GM12878 (cell line): ENCODE data around the gene CHRNA9. TPM values are rescaled to one million over a fixed set of nuclear protein-coding genes. Genes with fewer than 3 reads are reported as not detected.

Source experiments
- ATAC-seq: fragments of 200-7000 bp; cut with Tn5 transposase; 3 replicates; pipeline ENCODE4 v1.9.1; 2020; ENCODE audit warnings: mild to moderate bottlenecking, moderate library complexity
- BruUV-seq: library from RNA; stranded (reverse); fragments of 400-500 nt; replicated peaks from 2 replicates; lab custom pipeline; 2021; lab: Mats Ljungman, UMichigan
- CTCF ChIA-PET: fragments of 300-600 bp; sonication (Branson Sonifier 250); formaldehyde crosslinking; extraction: SDS; loops from one replicate; lab custom pipeline; 2021; ENCODE audit warnings: inconsistent platforms; lab: Yijun Ruan, JAX
- POLR2A ChIA-PET: fragments of 350-600 bp; formaldehyde crosslinking; extraction: SDS; loops from one replicate; lab custom pipeline; 2021; ENCODE audit warnings: inconsistent platforms; lab: Charles Lee
- RAD21 ChIA-PET: fragments of 300-600 bp; sonication (Branson Sonifier 250); formaldehyde crosslinking; loops from one replicate; lab custom pipeline; 2023; ENCODE audit warnings: antibody characterized with exemption; ENCODE audit not compliant: unreplicated experiment; lab: Charles Lee
- SMC1A ChIA-PET: fragments of 300-600 bp; sonication (Branson Sonifier 250); formaldehyde crosslinking; loops from one replicate; lab custom pipeline; 2023; ENCODE audit not compliant: unreplicated experiment, uncharacterized antibody; lab: Charles Lee
- DNase-seq: peaks from one replicate; pipeline ENCODE4 v3.0.0-alpha.2; 2011; ENCODE audit warnings: low read depth, low spot score
- FAIRE-seq: peaks from 3 replicates; lab custom pipeline; 2011; peaks lifted over from hg19 to GRCh38; lab: Jason Lieb, UNC
- H2AFZ ChIP-seq: 2 replicates; pipeline ENCODE4 v1.6.0; 2011; ENCODE audit warnings: low read depth, low read length, control low read depth; ENCODE audit not compliant: control insufficient read depth
- H3K27ac ChIP-seq: 2 replicates; pipeline ENCODE4 v1.5.1; 2011; ENCODE audit warnings: control low read depth; ENCODE audit not compliant: control insufficient read depth, insufficient read depth
- H3K27me3 ChIP-seq, 2 experiments: replicated peaks in 1 of 2; 2 replicates each; pipeline versions ENCODE4 v1.6.0 to v1.6.1; 2011; ENCODE audit warnings: low read length in 1 of 2; ENCODE audit not compliant: control insufficient read depth in 2 of 2, insufficient read depth in 2 of 2
- H3K36me3 ChIP-seq, 2 experiments: 2 replicates each; pipeline ENCODE4 v1.5.1; 2011; ENCODE audit warnings: low read length in 1 of 2; ENCODE audit not compliant: control insufficient read depth in 2 of 2, insufficient read depth in 2 of 2
- H3K4me1 ChIP-seq: 2 replicates; pipeline ENCODE4 v1.6.1; 2011; ENCODE audit warnings: mild to moderate bottlenecking, low read length, moderate library complexity, mixed read lengths; ENCODE audit not compliant: control insufficient read depth, insufficient read depth
- H3K4me2 ChIP-seq: 2 replicates; pipeline ENCODE4 v1.6.0; 2011; ENCODE audit warnings: control low read depth; ENCODE audit not compliant: control insufficient read depth, insufficient read depth
- H3K4me3 ChIP-seq: fragments of 200-600 bp; sonication (generic); 2 replicates; pipeline ENCODE4 v1.5.1; 2016
- H3K79me2 ChIP-seq: 2 replicates; pipeline ENCODE4 v1.6.0; 2011; ENCODE audit warnings: low read length; ENCODE audit not compliant: control insufficient read depth, insufficient read depth
- H3K9ac ChIP-seq: 2 replicates; pipeline ENCODE4 v1.8.0; 2011; ENCODE audit warnings: low read length, control low read depth, mixed read lengths; ENCODE audit not compliant: control insufficient read depth, insufficient read depth
- H3K9me3 ChIP-seq: replicated peaks from 3 replicates; pipeline ENCODE4 v1.5.1; 2011; ENCODE audit warnings: mild to moderate bottlenecking, low read length; ENCODE audit not compliant: control insufficient read depth, insufficient read depth
- H4K20me1 ChIP-seq: 2 replicates; pipeline ENCODE4 v1.6.0; 2011; ENCODE audit not compliant: control insufficient read depth, insufficient read depth
- CEBPZ ChIP-seq: fragments of 150-350 bp; IDR thresholded peaks from 2 replicates; pipeline ENCODE4 v1.6.1; 2016; ENCODE audit warnings: low read depth, low read length
- EP300 ChIP-seq, 2 experiments: fragments of 150-350 bp in 1 of 2; IDR thresholded peaks; 2 replicates each; pipeline ENCODE4 v1.6.1; 2011 to 2012; ENCODE audit warnings: low read depth in 2 of 2, low read length in 2 of 2, borderline replicate concordance in 1 of 2, improper control_type of control experiment in 1 of 2, inconsistent platforms in 1 of 2; ENCODE audit not compliant: control insufficient read depth in 1 of 2
- IKZF1 ChIP-seq: fragments of 450-650 bp; conservative IDR thresholded peaks from 2 replicates; pipeline ENCODE4 v1.6.1; 2017; ENCODE audit warnings: antibody characterized with exemption, mild to moderate bottlenecking
- IRF5 ChIP-seq: fragments of 450-650 bp; IDR thresholded peaks from 2 replicates; pipeline ENCODE4 v1.6.1; 2017; ENCODE audit warnings: borderline replicate concordance
- MAX ChIP-seq: IDR thresholded peaks from 2 replicates; pipeline ENCODE4 v1.6.1; 2012; ENCODE audit warnings: low read depth, low read length, improper control_type of control experiment
- MEF2A ChIP-seq: IDR thresholded peaks from 2 replicates; pipeline ENCODE4 v1.6.1; 2011; ENCODE audit warnings: low read depth, mild to moderate bottlenecking, low read length, moderate library complexity; ENCODE audit not compliant: insufficient read depth
- MYC ChIP-seq: IDR thresholded peaks from 2 replicates; pipeline ENCODE4 v1.6.1; 2011; ENCODE audit warnings: mild to moderate bottlenecking, low read length, moderate library complexity, inconsistent platforms; ENCODE audit not compliant: insufficient read depth, insufficient replicate concordance, insufficient read length, severe bottlenecking
- NR2C1 ChIP-seq: fragments of 450-650 bp; IDR thresholded peaks from 2 replicates; pipeline ENCODE4 v1.6.1; 2017; ENCODE audit warnings: antibody characterized with exemption, mild to moderate bottlenecking, moderate library complexity
- NR2F1 ChIP-seq: fragments of 450-650 bp; conservative IDR thresholded peaks from 2 replicates; pipeline ENCODE4 v1.6.1; 2017; ENCODE audit warnings: mild to moderate bottlenecking
- NRF1 ChIP-seq: conservative IDR thresholded peaks from 2 replicates; pipeline ENCODE4 v1.6.1; 2011; ENCODE audit warnings: mild to moderate bottlenecking, low read depth, low read length, improper control_type of control experiment
- PRDM15 ChIP-seq: fragments of 450-650 bp; formaldehyde crosslinking; IDR thresholded peaks from 2 replicates; pipeline ENCODE4 v1.4.0; 2020; ENCODE audit warnings: mild to moderate bottlenecking, moderate library complexity
- RAD51 ChIP-seq: fragments of 450-650 bp; IDR thresholded peaks from 2 replicates; pipeline ENCODE4 v1.6.1; 2016; ENCODE audit warnings: moderate library complexity, mild to moderate bottlenecking, inconsistent platforms
- SREBF2 ChIP-seq: IDR thresholded peaks from 2 replicates; pipeline ENCODE4 v1.6.1; 2012; ENCODE audit warnings: mild to moderate bottlenecking, low read length
- SUZ12 ChIP-seq: fragments of 200-600 bp; sonication (generic); IDR thresholded peaks from one replicate; pipeline ENCODE4 v1.6.1; 2018; ENCODE audit warnings: antibody characterized with exemption, mild to moderate bottlenecking; ENCODE audit not compliant: unreplicated experiment
- TBL1XR1 ChIP-seq: IDR thresholded peaks from 2 replicates; pipeline ENCODE4 v1.6.1; 2012; ENCODE audit warnings: low read depth, low read length, improper control_type of control experiment
- TCF7 ChIP-seq: IDR thresholded peaks from 2 replicates; pipeline ENCODE4 v1.6.1; 2014; ENCODE audit warnings: antibody characterized with exemption, borderline replicate concordance
- YBX1 ChIP-seq: fragments of 450-650 bp; IDR thresholded peaks from 2 replicates; pipeline ENCODE4 v1.6.1; 2016; ENCODE audit warnings: antibody characterized with exemption
- WGBS: methylation state at CpG from one replicate; pipeline ENCODE4 v1.1.6; 2016; ENCODE audit warnings: low lambda C conversion rate; ENCODE audit not compliant: insufficient replicate concordance, insufficient coverage; ENCODE audit errors: missing lambda C conversion rate; 5-methylcytosine and 5-hydroxymethylcytosine counted together
- in situ Hi-C: fragments of 300-500 bp; cut with MboI; formaldehyde crosslinking; loops from 9 replicates; pipeline ENCODE4 v1.14.3; 2018; ENCODE audit warnings: mixed read lengths
- intact Hi-C: fragments of 100-400 bp; cut with micrococcal nuclease; formaldehyde crosslinking; loops from one replicate; pipeline ENCODE4 v1.14.2; 2022; ENCODE audit not compliant: unreplicated experiment
- polyA plus RNA-seq, 11 experiments: library from polyadenylated mRNA; depleted of rRNA in 4 of 11; unstranded in 6 of 11; stranded (reverse) in 5 of 11; fragments of >200 nt; fragmentation: Nextera tagmentation in 4 of 11; fragmentation: Illumina TruSeq in 1 of 11; extraction: Ambion mirVana in 4 of 11; extraction: Trizol in 1 of 11; gene quantifications; 1 replicate in 1 of 11; 2 replicates in 10 of 11; pipeline versions ENCODE4 v1.2.1 to v1.2.3, GENCODE V29; 2011 to 2016; ENCODE audit warnings: inconsistent platforms in 2 of 11, missing spikeins in 2 of 11, low read depth in 1 of 11
- total RNA-seq, 4 experiments: library from RNA; depleted of rRNA in 3 of 4; stranded (reverse); fragments of >200 nt in 3 of 4; fragmentation: Illumina TruSeq in 1 of 4; extraction: Trizol in 1 of 4; gene quantifications; 2 replicates each; pipeline versions ENCODE4 v1.2.1 to v1.2.3, GENCODE V29; 2013 to 2021

The CHRNA9 gene
- total and polyA plus RNA-seq, 10 of the 15 experiments (the other 5 are each of a cell fraction or from before 2014, with no cell fraction given): 0.05 to 0.09 (median 0.08) TPM; not detected in 7

GRCh38 chr4:40355131-40355530, 20.0 kb downstream of the CHRNA9 start:
- Histone ChIP-seq H3K27ac (no peak overlapping the region), H3K4me2 (no peak overlapping the region), H3K79me2 (no peaks in the 10 kb centered on the region), H2AFZ (no peak overlapping the region), H3K27me3 (no peaks in the 10 kb centered on the region), H3K4me3 (no peak overlapping the region), H3K9ac (no peak overlapping the region), H3K9me3 (no peaks in the 10 kb centered on the region), H3K36me3 (no peaks in the 10 kb centered on the region), H3K4me1 (0 out of 2 replicates have a peak, but pooled peaks cover 4% of the 10 kb centered on the region), H4K20me1 (no peaks in the 10 kb centered on the region)
- in situ Hi-C loops: no loop called here
- ChIA-PET CTCF (no interaction called here), POLR2A (no interaction called here), RAD21 (no interaction called here), SMC1A (no interaction called here)
- no peak for ATAC-seq
- no peak for DNase-seq
- FAIRE-seq: no peak
- 77% methylated on average over 5 of the region's 5 CpGs for WGBS
- intact Hi-C loops: no loop called here
- BruUV-seq: no TSS peak
- no peak for TF ChIP-seq CEBPZ
- no peak for TF ChIP-seq NR2F1
- no peak for TF ChIP-seq RAD51
- no peak for TF ChIP-seq NRF1
- TF ChIP-seq SUZ12: no peak
- TF ChIP-seq PRDM15 (CRISPR knock-in tag): no peak
- no peak for TF ChIP-seq MYC
- TF ChIP-seq IKZF1: no peak
- TF ChIP-seq SREBF2: no peak
- TF ChIP-seq NR2C1: no peak
- no peak for TF ChIP-seq MEF2A
- TF ChIP-seq TBL1XR1: no peak
- TF ChIP-seq EP300 (IDR thresholded peaks at IDR 0.05; ENCODE audit: borderline replicate concordance in 1 of 2, control insufficient read depth in 1 of 2, low read depth in 2 of 2, low read length in 2 of 2): no peak
- no peak for TF ChIP-seq IRF5
- no peak for TF ChIP-seq YBX1
- no peak for TF ChIP-seq TCF7
- TF ChIP-seq MAX: no peak
